ENCODE data around the gene CDKN2A.

CDKN2A gene

GRCh38 chr9:22028394-22028793 lies 34.2 kb upstream of the CDKN2A start:
- Histone ChIP-seq H3K36me3 (ENCODE audit: insufficient read depth, low read length) (no peaks in the 10 kb centered on the region), H3K4me1 (ENCODE audit: insufficient read depth, low read length) (peaks cover 12% of the 10 kb centered on the region), H3K9me3 (ENCODE audit: control insufficient read depth, insufficient read depth, low read length) (no peaks in the 10 kb centered on the region; the same call in 1 of the 2 replicates), H3K9ac (ENCODE audit: low read depth, low read length) (no peak overlapping the region)

DNA sequence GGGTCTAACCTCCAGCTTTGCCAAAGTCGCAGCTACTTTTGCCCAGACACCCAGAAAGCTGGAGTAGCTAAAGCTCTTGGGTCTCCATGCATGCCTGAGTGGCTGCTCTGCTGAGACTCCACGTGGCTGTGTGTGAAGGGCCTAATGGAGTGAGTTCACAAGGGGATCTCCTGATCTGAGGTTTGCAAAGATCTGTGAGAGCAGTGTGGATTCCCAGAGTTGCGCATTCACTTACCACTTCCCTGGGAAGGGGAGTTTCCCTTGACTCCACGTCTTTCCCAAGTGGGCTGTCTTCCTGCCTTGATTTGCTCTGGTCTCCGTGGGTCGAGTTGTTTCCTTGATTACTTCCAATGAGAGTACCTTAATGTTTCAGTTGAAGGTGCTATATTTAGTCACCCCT lies 32.5 kb upstream of the CDKN2A start:
- Histone ChIP-seq H3K4me1 (ENCODE audit: insufficient read depth, low read length) (peaks cover 8% of the 10 kb centered on the region), H3K36me3 (ENCODE audit: insufficient read depth, low read length) (no peaks in the 10 kb centered on the region), H3K9me3 (ENCODE audit: control insufficient read depth, insufficient read depth, low read length) (no peaks in the 10 kb centered on the region; the same call in 1 of the 2 replicates), H3K9ac (ENCODE audit: low read depth, low read length) (no peak overlapping the region)

DNA sequence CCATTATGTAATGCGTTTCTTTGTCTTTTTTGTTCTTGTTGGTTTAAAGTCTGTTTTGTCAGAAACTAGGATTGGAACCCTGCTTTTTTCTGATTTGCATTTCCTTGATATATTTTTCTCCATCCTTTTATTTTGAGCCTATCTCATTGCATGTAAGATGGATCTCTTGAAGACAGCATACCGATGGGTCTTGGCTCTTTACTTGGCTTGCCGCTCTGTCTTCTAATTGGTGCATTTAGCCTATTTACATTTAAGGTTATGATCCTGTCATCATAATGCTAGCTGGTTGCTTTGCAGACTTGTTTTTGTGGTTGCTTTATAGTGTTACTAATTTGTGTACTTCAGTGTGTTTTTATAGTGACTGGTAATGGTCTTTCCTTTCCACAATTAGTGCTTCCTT lies 28.2 kb upstream of the CDKN2A start:
- Histone ChIP-seq H3K9ac (ENCODE audit: low read depth, low read length) (no peak overlapping the region), H3K9me3 (ENCODE audit: control insufficient read depth, insufficient read depth, low read length) (no peaks in the 10 kb centered on the region; the same call in 1 of the 2 replicates), H3K36me3 (ENCODE audit: insufficient read depth, low read length) (no peaks in the 10 kb centered on the region), H3K4me1 (ENCODE audit: insufficient read depth, low read length) (no peaks in the 10 kb centered on the region)

DNA sequence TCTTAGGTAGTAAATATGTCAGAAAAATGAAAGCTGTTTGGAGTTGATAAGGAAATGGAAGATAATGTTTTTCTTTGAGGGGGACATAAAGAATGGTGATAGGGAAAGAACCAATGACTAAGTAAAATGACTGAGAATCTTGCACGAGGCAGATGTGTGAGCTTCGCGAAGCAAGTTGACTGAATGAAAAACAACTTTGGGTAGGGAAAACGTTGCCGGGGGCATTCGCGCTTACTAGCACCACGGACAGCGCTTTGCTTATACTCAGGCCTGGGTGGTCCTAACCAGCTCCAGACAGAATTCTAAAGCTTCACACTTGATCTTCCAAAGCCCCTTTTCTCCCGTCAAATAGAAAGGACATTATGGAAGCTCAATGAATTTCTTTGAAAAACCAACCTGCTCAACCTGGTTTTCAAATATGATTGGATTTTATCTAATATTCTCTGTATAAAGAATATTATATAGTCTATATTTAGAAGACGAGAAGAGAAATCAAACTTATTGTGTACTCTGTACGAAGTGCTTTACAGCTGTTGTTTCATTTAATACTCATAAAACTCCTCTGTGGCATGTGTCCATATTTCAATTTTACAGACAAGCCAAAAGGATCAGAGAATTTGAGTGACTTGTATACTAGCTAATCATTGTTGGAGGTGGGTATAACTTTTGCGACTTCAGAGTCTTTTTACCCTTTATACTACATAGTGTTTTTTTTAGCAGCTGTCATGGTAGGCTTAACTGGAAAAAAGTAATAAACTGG lies 16.9 kb upstream of the CDKN2A start:
- Histone ChIP-seq H3K4me1 (ENCODE audit: insufficient read depth, low read length) (no peaks in the 10 kb centered on the region), H3K9me3 (ENCODE audit: control insufficient read depth, insufficient read depth, low read length) (no peaks in the 10 kb centered on the region), H3K36me3 (ENCODE audit: insufficient read depth, low read length) (no peaks in the 10 kb centered on the region), H3K9ac (ENCODE audit: low read depth, low read length) (no peak overlapping the region)

GRCh38 chr9:22009506-22009867 lies 15.3 kb upstream of the CDKN2A start:
- no peaks in the 10 kb centered on the region for H3K9me3 ChIP-seq (ENCODE audit: control insufficient read depth, insufficient read depth, low read length)
- no peaks in the 10 kb centered on the region for H3K36me3 ChIP-seq (ENCODE audit: insufficient read depth, low read length)
- H3K9ac ChIP-seq (ENCODE audit: low read depth, low read length), result peak overlapping the region; percentile 96
- no peaks in the 10 kb centered on the region for H3K4me1 ChIP-seq (ENCODE audit: insufficient read depth, low read length)

DNA sequence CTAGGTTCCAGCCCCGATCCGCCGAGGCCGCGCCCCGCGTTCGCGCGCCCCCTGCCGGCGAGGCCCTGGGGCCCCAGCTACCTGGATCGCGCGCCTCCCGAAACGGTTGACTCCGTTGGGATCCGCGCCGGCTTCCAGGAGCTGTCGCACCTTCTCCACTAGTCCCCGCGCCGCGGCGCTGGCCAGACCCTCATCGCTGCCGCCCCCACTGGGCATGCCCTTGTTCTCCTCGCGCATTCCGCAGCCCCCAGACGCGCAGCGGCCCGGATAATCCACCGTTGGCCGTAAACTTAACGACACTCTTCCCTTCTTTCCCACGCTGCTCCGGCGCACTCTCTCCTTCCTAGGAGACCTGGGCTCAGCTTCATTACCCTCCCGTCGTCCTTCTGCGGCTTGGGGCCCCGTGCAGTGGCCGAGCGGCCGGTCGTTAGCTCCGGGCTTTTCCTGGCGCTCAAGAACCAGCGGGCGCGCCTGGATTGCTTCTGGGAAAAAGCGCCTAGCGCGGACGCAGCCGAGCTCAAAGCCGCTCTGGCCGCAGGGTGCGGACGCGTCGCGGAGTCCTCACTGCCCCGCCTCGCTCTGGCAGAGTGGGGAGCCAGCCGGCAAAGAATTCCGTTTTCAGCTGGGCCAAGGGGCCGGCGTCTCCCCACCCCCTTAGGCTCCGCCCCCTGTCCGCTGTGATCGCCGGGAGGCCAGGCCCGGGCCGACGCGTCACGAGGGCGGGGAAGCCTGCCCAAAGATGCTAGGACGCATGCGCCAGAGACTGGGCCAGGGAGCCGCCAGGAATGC lies 14.7 kb upstream of the CDKN2A start, which contains the start of gene CDKN2B:
Gene CDKN2B, minus strand, starts transcription at position 589 of the 789 bp plus-strand sequence. Its CDS starts 352 bp downstream, at position 237.
- Histone ChIP-seq H3K9ac (ENCODE audit: low read depth, low read length) (peak within 1 kb of the TSS; percentile 96), H3K4me1 (ENCODE audit: insufficient read depth, low read length) (no peaks in the 10 kb centered on the region), H3K36me3 (ENCODE audit: insufficient read depth, low read length) (no peaks in the 10 kb centered on the region), H3K9me3 (ENCODE audit: control insufficient read depth, insufficient read depth, low read length) (no peaks in the 10 kb centered on the region)

DNA sequence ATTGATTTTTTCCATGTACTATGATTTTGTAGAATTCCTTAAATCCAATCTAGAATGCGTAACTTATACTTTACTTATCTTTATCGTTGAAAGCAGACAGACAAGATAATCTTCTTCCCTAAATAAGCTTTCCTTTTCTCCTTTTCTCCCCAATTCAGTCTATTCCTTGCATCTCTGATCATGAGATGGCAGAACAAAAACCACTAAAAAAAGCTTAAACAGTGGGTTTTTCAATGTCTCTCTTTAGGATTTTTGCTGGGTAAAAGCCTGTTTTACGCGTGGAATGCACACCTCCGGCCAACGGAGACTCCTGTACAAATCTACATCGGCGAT lies 14.2 kb upstream of the CDKN2A start:
- Histone ChIP-seq H3K4me1 (ENCODE audit: insufficient read depth, low read length) (no peaks in the 10 kb centered on the region), H3K36me3 (ENCODE audit: insufficient read depth, low read length) (no peaks in the 10 kb centered on the region), H3K9me3 (ENCODE audit: control insufficient read depth, insufficient read depth, low read length) (no peaks in the 10 kb centered on the region), H3K9ac (ENCODE audit: low read depth, low read length) (peak overlapping the region; percentile 96)

- Histone ChIP-seq H3K36me3 (ENCODE audit: insufficient read depth, low read length) (no peaks in the 10 kb centered on the region), H3K4me1 (ENCODE audit: insufficient read depth, low read length) (no peaks in the 10 kb centered on the region), H3K9me3 (ENCODE audit: control insufficient read depth, insufficient read depth, low read length) (no peaks in the 10 kb centered on the region), H3K9ac (ENCODE audit: low read depth, low read length) (peak overlapping the region; percentile 74)
Observed at GRCh38 chr9:22005702-22006606, 11.8 kb upstream of the CDKN2A start.

DNA sequence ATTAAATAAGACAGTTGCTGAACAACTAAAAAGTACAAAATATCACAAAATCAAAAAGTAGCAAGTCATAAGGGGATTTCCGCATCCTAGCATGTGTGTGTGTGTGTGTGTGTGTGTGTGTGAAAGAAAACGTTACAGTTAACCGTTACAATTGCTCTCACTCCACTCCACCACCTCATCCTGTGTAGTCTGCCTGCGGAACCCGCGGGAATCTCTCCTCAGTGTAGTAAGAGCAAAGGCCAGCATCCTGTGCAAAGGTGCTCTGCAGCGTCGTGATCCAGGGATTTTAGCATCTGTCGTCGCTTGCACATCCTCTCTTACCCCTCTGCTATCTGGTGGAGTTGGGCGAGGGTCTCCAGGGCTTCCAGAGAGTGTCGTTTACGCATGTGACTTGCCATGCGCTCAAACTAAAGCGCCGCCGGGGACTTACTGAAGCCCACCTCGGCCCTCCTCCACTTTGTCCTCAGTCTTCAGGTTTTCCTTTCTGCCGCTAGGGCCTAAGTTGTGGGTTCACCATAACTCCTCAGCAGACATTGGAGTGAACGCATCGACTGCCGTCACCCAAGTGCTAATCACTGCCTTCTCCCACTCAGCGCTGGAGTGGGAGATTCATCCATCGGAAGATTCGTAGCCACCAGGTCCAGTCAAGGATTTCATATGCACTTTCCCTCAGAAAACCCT lies 11.0 kb upstream of the CDKN2A start:
- Histone ChIP-seq H3K9ac (ENCODE audit: low read depth, low read length) (peak overlapping the region; percentile 74), H3K36me3 (ENCODE audit: insufficient read depth, low read length) (no peaks in the 10 kb centered on the region), H3K4me1 (ENCODE audit: insufficient read depth, low read length) (no peaks in the 10 kb centered on the region), H3K9me3 (ENCODE audit: control insufficient read depth, insufficient read depth, low read length) (no peaks in the 10 kb centered on the region)

GRCh38 chr9:22002038-22002437 lies 7.8 kb upstream of the CDKN2A start:
- Histone ChIP-seq H3K4me1 (ENCODE audit: insufficient read depth, low read length) (peaks cover 14% of the 10 kb centered on the region), H3K9me3 (ENCODE audit: control insufficient read depth, insufficient read depth, low read length) (no peaks in the 10 kb centered on the region), H3K9ac (ENCODE audit: low read depth, low read length) (no peak overlapping the region), H3K36me3 (ENCODE audit: insufficient read depth, low read length) (no peaks in the 10 kb centered on the region)

DNA sequence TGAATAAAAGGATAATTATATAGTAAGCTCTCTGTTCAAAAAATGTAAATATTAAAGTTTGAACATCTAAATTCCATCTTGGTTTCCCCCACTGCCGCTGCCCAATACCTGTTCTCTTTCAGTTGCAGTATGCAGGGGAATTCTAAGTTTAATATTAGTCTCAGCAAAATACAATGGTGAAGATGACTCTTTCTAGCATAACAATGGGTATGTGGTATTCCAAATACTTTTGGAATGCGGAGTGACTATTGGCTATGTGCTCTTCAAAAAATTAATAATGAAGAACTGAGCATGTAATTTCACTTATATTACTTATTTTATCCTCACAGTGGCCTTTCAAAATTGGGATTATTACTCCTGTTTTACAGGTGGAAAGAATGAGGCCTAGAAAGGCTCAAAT lies 3.8 kb upstream of the CDKN2A start:
- Histone ChIP-seq H3K9me3 (ENCODE audit: control insufficient read depth, insufficient read depth, low read length) (no peaks in the 10 kb centered on the region), H3K36me3 (ENCODE audit: insufficient read depth, low read length) (no peaks in the 10 kb centered on the region), H3K9ac (ENCODE audit: low read depth, low read length) (no peak overlapping the region), H3K4me1 (ENCODE audit: insufficient read depth, low read length) (peaks cover 19% of the 10 kb centered on the region)

DNA sequence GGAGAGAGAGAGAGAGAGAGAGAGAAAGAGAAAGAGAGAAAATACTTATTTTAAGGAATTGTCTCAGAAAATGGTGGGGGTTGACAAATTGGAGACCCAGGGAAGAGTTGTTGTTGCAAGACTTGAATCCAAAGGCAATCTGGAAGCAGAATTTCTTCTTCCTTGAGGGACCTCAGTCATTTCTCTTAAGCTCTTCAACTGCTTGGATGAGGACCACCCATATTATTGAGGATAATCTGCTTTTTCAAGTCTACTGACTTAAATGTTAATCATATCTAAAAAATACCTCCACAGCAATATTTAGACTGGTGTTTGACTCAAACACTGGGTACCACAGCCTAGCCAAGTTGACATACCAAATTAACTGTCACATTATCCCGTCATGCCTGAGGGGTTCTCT lies 3.3 kb upstream of the CDKN2A start:
- Histone ChIP-seq H3K36me3 (ENCODE audit: insufficient read depth, low read length) (no peaks in the 10 kb centered on the region), H3K9ac (ENCODE audit: low read depth, low read length) (no peak overlapping the region), H3K9me3 (ENCODE audit: control insufficient read depth, insufficient read depth, low read length) (no peaks in the 10 kb centered on the region), H3K4me1 (ENCODE audit: insufficient read depth, low read length) (peaks cover 19% of the 10 kb centered on the region)

GRCh38 chr9:21996858-21997257 lies 2.7 kb upstream of the CDKN2A start:
- H3K9ac ChIP-seq (ENCODE audit: low read depth, low read length), result peak overlapping the region; percentile 79; the same call in 1 of the 2 replicates
- H3K9me3 ChIP-seq (ENCODE audit: control insufficient read depth, insufficient read depth, low read length), result no peaks in the 10 kb centered on the region
- H3K4me1 ChIP-seq (ENCODE audit: insufficient read depth, low read length), result peaks cover 19% of the 10 kb centered on the region
- H3K36me3 ChIP-seq (ENCODE audit: insufficient read depth, low read length), result no peaks in the 10 kb centered on the region

- peaks cover 19% of the 10 kb centered on the region for H3K4me1 ChIP-seq (ENCODE audit: insufficient read depth, low read length)
- no peaks in the 10 kb centered on the region for H3K9me3 ChIP-seq (ENCODE audit: control insufficient read depth, insufficient read depth, low read length)
- peak overlapping the region; percentile 79; the same call in 1 of the 2 replicates for H3K9ac ChIP-seq (ENCODE audit: low read depth, low read length)
- H3K36me3 ChIP-seq (ENCODE audit: insufficient read depth, low read length), result no peaks in the 10 kb centered on the region
Observed at GRCh38 chr9:21996438-21996837, 2.2 kb upstream of the CDKN2A start.

Data from ES-I3 (cell line).